Spleen (tissue), 3 donors: ENCODE data around the gene IZUMO4.

Experiments
- POLR2A ChIP-seq, 3 donors: fragments of 450-650 bp; IDR thresholded peaks; one replicate each; pipeline ENCODE4 v1.5.1; 2017; ENCODE audit warnings: antibody characterized with exemption in 3 of 3, mild to moderate bottlenecking in 1 of 3
- POLR2AphosphoS5 ChIP-seq, 3 donors: sonication (generic); formaldehyde crosslinking; IDR thresholded peaks; one replicate each; pipeline ENCODE4 v1.5.1; 2017; ENCODE audit warnings: antibody characterized with exemption in 3 of 3

DNA sequence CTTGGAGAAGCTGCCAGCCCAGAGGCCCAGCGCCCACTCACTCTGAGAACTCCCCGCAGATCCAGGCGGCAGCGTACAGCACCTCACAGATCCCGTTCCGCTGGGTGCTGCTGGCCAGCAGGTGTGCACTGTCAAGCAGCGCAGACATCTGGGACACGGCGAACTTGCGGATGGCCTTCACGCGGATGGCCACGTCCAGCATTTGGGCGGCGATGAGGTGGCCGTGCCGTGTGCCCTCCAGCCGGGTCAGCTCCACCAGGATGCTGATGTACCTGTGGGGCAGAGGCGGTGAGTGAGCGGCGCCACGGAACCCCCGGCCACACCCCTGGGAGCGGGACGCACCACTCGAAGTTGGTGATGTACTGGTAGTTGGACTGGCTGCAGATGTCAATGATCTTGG is 24.1 kb downstream of the IZUMO4 start:
- TF ChIP-seq POLR2AphosphoS5 (IDR thresholded peaks at IDR 0.05) (peak in 1 of 3 donors; percentile 51), POLR2A (IDR thresholded peaks at IDR 0.05) (no peak)
